GM12878 (cell line): Measurements from ENCODE around the gene MALRD1. TPM values are rescaled to one million over a fixed set of nuclear protein-coding genes. Genes with fewer than 3 reads are reported as not detected.

Experiments
- ATF3 ChIP-seq: IDR thresholded peaks from 2 replicates; pipeline ENCODE4 v1.6.1; 2011; ENCODE audit warnings: low read depth, mild to moderate bottlenecking, low read length, moderate library complexity, borderline replicate concordance; ENCODE audit errors: extremely low read depth
- BCLAF1 ChIP-seq: fragments of 450-650 bp; IDR thresholded peaks from 2 replicates; pipeline ENCODE4 v1.6.1; 2017; ENCODE audit warnings: antibody characterized with exemption, mild to moderate bottlenecking, moderate library complexity
- CBX5 ChIP-seq: sonication (generic); IDR thresholded peaks from 2 replicates; pipeline ENCODE4 v1.6.1; 2016; ENCODE audit warnings: low read depth, moderate library complexity, mild to moderate bottlenecking, inconsistent platforms
- MEF2B ChIP-seq: fragments of 450-650 bp; IDR thresholded peaks from 2 replicates; pipeline ENCODE4 v1.6.1; 2018; ENCODE audit warnings: mild to moderate bottlenecking, moderate library complexity; ENCODE audit not compliant: partially characterized antibody, poor library complexity, severe bottlenecking
- NR2C2 ChIP-seq: IDR thresholded peaks from 2 replicates; pipeline ENCODE4 v1.6.1; 2011; ENCODE audit warnings: borderline replicate concordance, low read depth; ENCODE audit not compliant: control insufficient read depth, insufficient read length
- SIN3A ChIP-seq: IDR thresholded peaks from 2 replicates; pipeline ENCODE4 v1.6.1; 2012; ENCODE audit warnings: low read depth, low read length, improper control_type of control experiment
- SMAD1 ChIP-seq: fragments of 450-650 bp; IDR thresholded peaks from 2 replicates; pipeline ENCODE4 v1.6.1; 2018; ENCODE audit warnings: mild to moderate bottlenecking, low read depth; ENCODE audit not compliant: partially characterized antibody
- ZSCAN29 ChIP-seq: fragments of 450-650 bp; IDR thresholded peaks from 2 replicates; pipeline ENCODE4 v1.6.1; 2017; ENCODE audit warnings: mild to moderate bottlenecking, moderate library complexity
- polyA plus RNA-seq, 11 experiments: library from polyadenylated mRNA; depleted of rRNA in 4 of 11; unstranded in 6 of 11; stranded (reverse) in 5 of 11; fragments of >200 nt; fragmentation: Nextera tagmentation in 4 of 11; fragmentation: Illumina TruSeq in 1 of 11; extraction: Ambion mirVana in 4 of 11; extraction: Trizol in 1 of 11; gene quantifications; 1 replicate in 1 of 11; 2 replicates in 10 of 11; pipeline versions ENCODE4 v1.2.1 to v1.2.3, GENCODE V29; 2011 to 2016; ENCODE audit warnings: inconsistent platforms in 2 of 11, missing spikeins in 2 of 11, low read depth in 1 of 11
- total RNA-seq, 4 experiments: library from RNA; depleted of rRNA in 3 of 4; stranded (reverse); fragments of >200 nt in 3 of 4; fragmentation: Illumina TruSeq in 1 of 4; extraction: Trizol in 1 of 4; gene quantifications; 2 replicates each; pipeline versions ENCODE4 v1.2.1 to v1.2.3, GENCODE V29; 2013 to 2021
- TF ChIP-seq, protein P1 (sequence below): IDR thresholded peaks from 2 replicates; pipeline ENCODE4 v1.6.1; 2012; ENCODE audit warnings: low read length, inconsistent platforms
- TF ChIP-seq, protein P2 (sequence below): fragments of 450-650 bp; IDR thresholded peaks from 2 replicates; pipeline ENCODE4 v1.6.1; 2017; ENCODE audit warnings: mild to moderate bottlenecking, low read depth, inconsistent platforms; ENCODE audit not compliant: poor library complexity, severe bottlenecking

The MALRD1 gene
- total and polyA plus RNA-seq, 10 of the 15 experiments (the other 5 are each of a cell fraction or from before 2014, with no cell fraction given), result 0.12 to 6.6 (median 0.26) TPM; not detected in 2

DNA sequence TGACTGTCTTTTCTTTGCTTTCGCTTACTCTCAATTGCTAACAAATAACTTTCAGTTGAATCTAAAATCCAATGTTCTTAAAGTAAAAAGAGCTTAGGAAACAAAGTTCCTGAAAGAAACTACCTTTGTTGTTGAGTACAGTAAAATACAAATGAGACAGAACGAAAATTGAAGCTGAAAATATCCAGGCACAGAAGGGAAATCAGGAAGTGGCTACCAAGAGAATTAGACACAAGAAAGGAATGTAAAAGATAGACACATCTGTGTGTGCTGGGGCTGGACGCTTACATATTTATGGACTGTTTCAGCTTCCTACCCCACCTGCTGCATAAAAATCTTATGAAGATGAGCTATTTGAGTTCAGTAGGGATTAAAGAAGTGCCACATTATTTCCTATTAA lies 606.0 kb downstream of the MALRD1 start (continued):
- TF ChIP-seq, protein P1, sequence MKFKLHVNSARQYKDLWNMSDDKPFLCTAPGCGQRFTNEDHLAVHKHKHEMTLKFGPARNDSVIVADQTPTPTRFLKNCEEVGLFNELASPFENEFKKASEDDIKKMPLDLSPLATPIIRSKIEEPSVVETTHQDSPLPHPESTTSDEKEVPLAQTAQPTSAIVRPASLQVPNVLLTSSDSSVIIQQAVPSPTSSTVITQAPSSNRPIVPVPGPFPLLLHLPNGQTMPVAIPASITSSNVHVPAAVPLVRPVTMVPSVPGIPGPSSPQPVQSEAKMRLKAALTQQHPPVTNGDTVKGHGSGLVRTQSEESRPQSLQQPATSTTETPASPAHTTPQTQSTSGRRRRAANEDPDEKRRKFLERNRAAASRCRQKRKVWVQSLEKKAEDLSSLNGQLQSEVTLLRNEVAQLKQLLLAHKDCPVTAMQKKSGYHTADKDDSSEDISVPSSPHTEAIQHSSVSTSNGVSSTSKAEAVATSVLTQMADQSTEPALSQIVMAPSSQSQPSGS, result no peak
- no peak for TF ChIP-seq ATF3
- TF ChIP-seq NR2C2, result no peak
- no peak for TF ChIP-seq SMAD1
- TF ChIP-seq MEF2B, result no peak
- TF ChIP-seq, protein P2, sequence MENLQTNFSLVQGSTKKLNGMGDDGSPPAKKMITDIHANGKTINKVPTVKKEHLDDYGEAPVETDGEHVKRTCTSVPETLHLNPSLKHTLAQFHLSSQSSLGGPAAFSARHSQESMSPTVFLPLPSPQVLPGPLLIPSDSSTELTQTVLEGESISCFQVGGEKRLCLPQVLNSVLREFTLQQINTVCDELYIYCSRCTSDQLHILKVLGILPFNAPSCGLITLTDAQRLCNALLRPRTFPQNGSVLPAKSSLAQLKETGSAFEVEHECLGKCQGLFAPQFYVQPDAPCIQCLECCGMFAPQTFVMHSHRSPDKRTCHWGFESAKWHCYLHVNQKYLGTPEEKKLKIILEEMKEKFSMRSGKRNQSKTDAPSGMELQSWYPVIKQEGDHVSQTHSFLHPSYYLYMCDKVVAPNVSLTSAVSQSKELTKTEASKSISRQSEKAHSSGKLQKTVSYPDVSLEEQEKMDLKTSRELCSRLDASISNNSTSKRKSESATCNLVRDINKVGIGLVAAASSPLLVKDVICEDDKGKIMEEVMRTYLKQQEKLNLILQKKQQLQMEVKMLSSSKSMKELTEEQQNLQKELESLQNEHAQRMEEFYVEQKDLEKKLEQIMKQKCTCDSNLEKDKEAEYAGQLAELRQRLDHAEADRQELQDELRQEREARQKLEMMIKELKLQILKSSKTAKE, result no peak
- TF ChIP-seq ZSCAN29, result no peak
- no peak for TF ChIP-seq SIN3A
- TF ChIP-seq CBX5, result no peak
- no peak for TF ChIP-seq BCLAF1
